B cell (primary cell): ENCODE measurements around the gene BEND5. TPM values are rescaled to one million over a fixed set of nuclear protein-coding genes. Genes with fewer than 3 reads are reported as not detected.

Source experiments
- ATAC-seq: fragments of 200-7000 bp; cut with Tn5 transposase; one replicate; pipeline ENCODE4 v1.10.0; 2021; ENCODE audit warnings: low read depth, mild to moderate bottlenecking, moderate number of reproducible peaks, moderate library complexity
- CTCF ChIA-PET: fragments of 350-600 bp; sonication (Branson Sonifier 250); formaldehyde crosslinking; loops from one replicate; lab custom pipeline; 2021; ENCODE audit warnings: antibody characterized with exemption, inconsistent platforms; lab: Charles Lee
- POLR2A ChIA-PET: fragments of 350-600 bp; sonication (Branson Sonifier 250); formaldehyde crosslinking; loops from one replicate; lab custom pipeline; 2021; ENCODE audit warnings: antibody characterized with exemption; lab: Charles Lee
- DNase-seq: peaks from one replicate; pipeline ENCODE4 v3.0.0; 2013
- H2AFZ ChIP-seq: 2 replicates; pipeline ENCODE4 v1.6.1; 2012; ENCODE audit warnings: mild to moderate bottlenecking, low read depth, low read length; ENCODE audit not compliant: insufficient read depth, poor library complexity, severe bottlenecking
- H3K27ac ChIP-seq, 2 donors: 1 replicate in 1 of 2; 2 replicates in 1 of 2; pipeline ENCODE4 v1.5.1; 2012 to 2013; ENCODE audit warnings: low read length in 2 of 2, mild to moderate bottlenecking in 2 of 2, moderate library complexity in 1 of 2
- H3K27me3 ChIP-seq, 4 experiments: fragments of 200-600 bp in 1 of 4; sonication (generic) in 1 of 4; replicated peaks in 1 of 4; 1 replicate in 2 of 4; 2 replicates in 2 of 4; pipeline versions ENCODE4 v1.6.1 to v1.7.0; 2013 to 2016; ENCODE audit warnings: low read length in 3 of 4, mild to moderate bottlenecking in 2 of 4, mixed read lengths in 1 of 4, moderate library complexity in 1 of 4; ENCODE audit not compliant: insufficient read depth in 4 of 4, control insufficient read depth in 3 of 4; ENCODE audit errors: control extremely low read depth in 1 of 4
- H3K36me3 ChIP-seq, 2 experiments: replicated peaks in 1 of 2; 1 replicate in 1 of 2; 2 replicates in 1 of 2; pipeline versions ENCODE4 v1.6.1 to v1.7.1; 2013; ENCODE audit warnings: low read length in 1 of 2; ENCODE audit not compliant: insufficient read depth in 2 of 2, control insufficient read depth in 1 of 2; ENCODE audit errors: control extremely low read depth in 1 of 2, extremely low read depth in 1 of 2
- H3K4me1 ChIP-seq, 2 donors: fragments of 200-600 bp in 1 of 2; sonication (generic) in 1 of 2; 1 replicate in 1 of 2; 2 replicates in 1 of 2; pipeline versions ENCODE4 v1.5.1 to v1.6.1; 2013 to 2017; ENCODE audit warnings: low read length in 2 of 2; ENCODE audit not compliant: control insufficient read depth in 2 of 2, insufficient read depth in 2 of 2
- H3K4me2 ChIP-seq: replicated peaks from 2 replicates; pipeline ENCODE3; 2012; ENCODE audit warnings: mild to moderate bottlenecking, low read depth, low read length; ENCODE audit not compliant: poor library complexity, severe bottlenecking
- H3K4me3 ChIP-seq, 5 experiments: fragments of 200-600 bp in 1 of 5; sonication (generic) in 1 of 5; 1 replicate in 3 of 5; 2 replicates in 2 of 5; pipeline versions ENCODE4 v1.5.1 to v1.7.0; 2011 to 2016; ENCODE audit warnings: low read length in 4 of 5, mild to moderate bottlenecking in 4 of 5, low read depth in 2 of 5, control low read depth in 1 of 5, moderate library complexity in 1 of 5; ENCODE audit not compliant: insufficient read depth in 1 of 5; ENCODE audit errors: control extremely low read depth in 1 of 5, extremely low read depth in 1 of 5
- H3K79me2 ChIP-seq: fragments of 200-600 bp; sonication (generic); one replicate; pipeline ENCODE4 v1.6.0; 2016; ENCODE audit warnings: low read length; ENCODE audit not compliant: control insufficient read depth, insufficient read depth
- H3K9ac ChIP-seq: fragments of 200-600 bp; sonication (generic); 2 replicates; pipeline ENCODE4 v1.6.1; 2017; ENCODE audit warnings: mild to moderate bottlenecking, low read length, moderate library complexity
- H3K9me3 ChIP-seq, 3 donors: one replicate each; pipeline versions ENCODE4 v1.6.1 to v1.7.1; 2013; ENCODE audit warnings: low read length in 2 of 3; ENCODE audit not compliant: control insufficient read depth in 2 of 3, insufficient read depth in 1 of 3; ENCODE audit errors: control extremely low read depth in 1 of 3
- H4K20me1 ChIP-seq: 2 replicates; pipeline ENCODE4 v1.6.0; 2012; ENCODE audit warnings: mild to moderate bottlenecking, low read length; ENCODE audit not compliant: insufficient read depth, control insufficient read depth, poor library complexity, severe bottlenecking
- H3K27ac Mint-ChIP-seq: one replicate; pipeline ENCODE4 v1.8.0; 2021; ENCODE audit warnings: mixed read lengths
- H3K27me3 Mint-ChIP-seq: one replicate; pipeline ENCODE4 v1.8.0; 2021; ENCODE audit warnings: mixed read lengths
- H3K4me1 Mint-ChIP-seq: one replicate; pipeline ENCODE4 v1.8.0; 2021; ENCODE audit warnings: mixed read lengths
- H3K4me3 Mint-ChIP-seq: one replicate; pipeline ENCODE4 v1.8.0; 2021; ENCODE audit warnings: mixed read lengths
- H3K9me3 Mint-ChIP-seq: one replicate; pipeline ENCODE4 v1.8.0; 2022; ENCODE audit warnings: mixed read lengths; ENCODE audit not compliant: insufficient read depth
- EZH2 ChIP-seq: IDR thresholded peaks from 2 replicates; pipeline ENCODE4 v1.6.1; 2012; ENCODE audit warnings: borderline replicate concordance, low read depth, mild to moderate bottlenecking, moderate library complexity, low read length; ENCODE audit not compliant: insufficient read depth, poor library complexity, severe bottlenecking
- WGBS: methylation state at CpG from one replicate; pipeline ENCODE4 v1.1.5; 2013; ENCODE audit warnings: missing lambda C conversion rate; ENCODE audit not compliant: insufficient coverage; 5-methylcytosine and 5-hydroxymethylcytosine counted together
- intact Hi-C: fragments of 100-400 bp; cut with micrococcal nuclease; formaldehyde crosslinking; loops from one replicate; pipeline ENCODE4 v1.10.0; 2022
- polyA plus RNA-seq: library from polyadenylated mRNA; depleted of rRNA; stranded (reverse); fragments of >200 nt; gene quantifications from 2 replicates; pipeline ENCODE4 v1.2.3, GENCODE V29; 2012
- total RNA-seq, 2 donors: library from RNA; stranded (reverse); fragments of 120-200 nt in 1 of 2; gene quantifications; 1 replicate in 1 of 2; 2 replicates in 1 of 2; pipeline versions ENCODE4 v1.2.3 to v1.2.4, GENCODE V29; 2013 to 2022
- TF ChIP-seq, protein P1 (sequence below): fragments of 200-600 bp; IDR thresholded peaks from one replicate; pipeline ENCODE4 v1.8.0; 2022; ENCODE audit warnings: antibody characterized with exemption, mild to moderate bottlenecking

The BEND5 gene
- total and polyA plus RNA-seq, 2 donors (not counting 1 experiment from before 2014, with no cell fraction given) = 19.5 to 19.7 TPM

DNA sequence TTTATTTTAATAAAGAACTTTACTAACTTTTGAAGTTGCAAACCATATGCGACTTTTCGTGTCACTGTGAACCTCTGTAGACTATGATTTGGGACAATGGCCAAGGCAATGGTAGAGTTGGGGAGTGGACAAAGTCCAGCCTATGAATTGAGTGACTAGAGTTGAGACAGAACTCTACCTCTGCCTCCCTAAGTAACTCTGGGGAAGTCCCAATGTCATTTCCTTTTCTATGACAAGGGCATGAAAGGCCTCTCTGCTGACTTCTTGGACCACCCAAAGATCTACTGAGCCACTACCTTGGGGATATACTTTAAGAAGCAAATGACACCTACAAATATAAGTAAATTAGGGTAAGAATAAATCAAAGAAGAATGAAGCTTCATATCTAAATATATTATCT lies 19.3 kb downstream of the BEND5 start:
- no peak for DNase-seq
- H3K36me3 ChIP-seq = peaks cover 1 to 79% of the 10 kb centered on the region in 2 experiments
- ATAC-seq = no peak
- H3K79me2 ChIP-seq = peaks cover 78% of the 10 kb centered on the region
- ChIA-PET CTCF (interaction anchor here (2.4 kb wide), 1 partner anchor 60 kb away, joined by 11 read pairs; no protein-coding TSS in a partner anchor), POLR2A (no interaction called here)
- no peak overlapping the region for H3K4me2 ChIP-seq
- no peak overlapping the region for H3K9ac ChIP-seq
- H2AFZ ChIP-seq = no peak overlapping the region
- H3K9me3 Mint-ChIP-seq = no peaks in the 10 kb centered on the region
- H4K20me1 ChIP-seq = peaks cover 43% of the 10 kb centered on the region
- no peak overlapping the region for H3K4me3 Mint-ChIP-seq
- no peak for TF ChIP-seq EZH2
- TF ChIP-seq, protein P1, sequence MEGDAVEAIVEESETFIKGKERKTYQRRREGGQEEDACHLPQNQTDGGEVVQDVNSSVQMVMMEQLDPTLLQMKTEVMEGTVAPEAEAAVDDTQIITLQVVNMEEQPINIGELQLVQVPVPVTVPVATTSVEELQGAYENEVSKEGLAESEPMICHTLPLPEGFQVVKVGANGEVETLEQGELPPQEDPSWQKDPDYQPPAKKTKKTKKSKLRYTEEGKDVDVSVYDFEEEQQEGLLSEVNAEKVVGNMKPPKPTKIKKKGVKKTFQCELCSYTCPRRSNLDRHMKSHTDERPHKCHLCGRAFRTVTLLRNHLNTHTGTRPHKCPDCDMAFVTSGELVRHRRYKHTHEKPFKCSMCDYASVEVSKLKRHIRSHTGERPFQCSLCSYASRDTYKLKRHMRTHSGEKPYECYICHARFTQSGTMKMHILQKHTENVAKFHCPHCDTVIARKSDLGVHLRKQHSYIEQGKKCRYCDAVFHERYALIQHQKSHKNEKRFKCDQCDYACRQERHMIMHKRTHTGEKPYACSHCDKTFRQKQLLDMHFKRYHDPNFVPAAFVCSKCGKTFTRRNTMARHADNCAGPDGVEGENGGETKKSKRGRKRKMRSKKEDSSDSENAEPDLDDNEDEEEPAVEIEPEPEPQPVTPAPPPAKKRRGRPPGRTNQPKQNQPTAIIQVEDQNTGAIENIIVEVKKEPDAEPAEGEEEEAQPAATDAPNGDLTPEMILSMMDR = no peak
- peaks cover 44 to 60% of the 10 kb centered on the region in 2 donors for H3K4me1 ChIP-seq
- no peak overlapping the region for H3K4me3 ChIP-seq
- no CpG with 5 or more reads among the region's 2 CpGs for WGBS
- peak overlapping the region in 1 of 2 donors; percentile 74 for H3K27ac ChIP-seq
- no peaks in the 10 kb centered on the region for H3K27me3 ChIP-seq
- H3K4me1 Mint-ChIP-seq = peaks cover 67% of the 10 kb centered on the region
- H3K9me3 ChIP-seq = no peaks in the 10 kb centered on the region
- peak overlapping the region; percentile 50 for H3K27ac Mint-ChIP-seq
- intact Hi-C loops = no loop called here
- no peaks in the 10 kb centered on the region for H3K27me3 Mint-ChIP-seq

DNA sequence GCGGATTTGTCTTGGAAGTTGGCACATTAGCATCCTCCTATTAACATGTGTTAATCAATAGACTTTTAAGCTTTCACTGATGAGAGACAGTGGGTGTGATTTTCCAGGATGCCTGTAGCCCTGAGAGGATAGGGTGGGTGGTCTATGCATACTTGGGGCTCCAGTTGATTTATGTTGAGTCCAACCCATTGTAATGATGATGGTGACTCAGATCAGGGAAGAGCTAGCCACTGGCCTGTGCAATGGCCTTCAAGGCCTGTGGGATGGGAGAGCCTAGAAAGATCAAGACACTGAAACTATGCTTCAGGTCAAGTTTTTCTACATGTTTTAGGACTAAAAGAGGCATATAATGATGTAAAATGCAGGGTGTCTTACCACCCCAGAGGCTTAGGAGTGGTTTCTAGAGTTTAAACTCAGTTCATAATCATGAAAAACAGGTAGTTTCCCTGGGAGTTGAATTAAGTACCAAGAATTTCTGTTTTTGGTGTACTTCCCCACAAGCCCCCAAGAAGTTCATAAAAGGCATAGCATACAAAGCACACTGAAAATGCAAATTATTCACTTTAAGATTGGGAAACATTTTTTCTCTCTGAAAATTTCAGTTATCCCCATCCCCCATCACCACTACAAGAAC lies 19.9 kb downstream of the BEND5 start:
- POLR2A ChIA-PET = no interaction called here
- Histone ChIP-seq H2AFZ (no peak overlapping the region), H3K36me3 (peaks cover 1 to 83% of the 10 kb centered on the region in 2 experiments), H3K9me3 (no peaks in the 10 kb centered on the region), H3K79me2 (peaks cover 72% of the 10 kb centered on the region), H3K4me1 (peaks cover 49 to 65% of the 10 kb centered on the region in 2 donors), H4K20me1 (peaks cover 42% of the 10 kb centered on the region), H3K4me3 (no peak overlapping the region), H3K9ac (no peak overlapping the region), H3K27me3 (no peaks in the 10 kb centered on the region), H3K27ac (peak overlapping the region in 1 of 2 donors; percentile 74), H3K4me2 (no peak overlapping the region)
- peak overlapping the region; percentile 67 for H3K27ac Mint-ChIP-seq
- ATAC-seq = no peak
- no peak for TF ChIP-seq EZH2
- TF ChIP-seq, protein P1 = no peak
- WGBS = no CpG with 5 or more reads among the region's 1 CpG
- H3K4me1 Mint-ChIP-seq = peaks cover 70% of the 10 kb centered on the region
- CTCF ChIA-PET = interaction anchor here (2.4 kb wide), 1 partner anchor 61 kb away, joined by 11 read pairs; no protein-coding TSS in a partner anchor
- no peak for DNase-seq
- no peaks in the 10 kb centered on the region for H3K9me3 Mint-ChIP-seq
- intact Hi-C loops = no loop called here
- no peaks in the 10 kb centered on the region for H3K27me3 Mint-ChIP-seq
- H3K4me3 Mint-ChIP-seq = no peak overlapping the region
